Measurements from ENCODE around the gene NUDT9.

The NUDT9 gene

GRCh38 chr4:87422104-87423052 is at the start of gene NUDT9:
TSS of gene NUDT9 (plus strand) at chr4:87422573. CDS start at chr4:87422906, 333 bp downstream.
- TF ChIP-seq GATA2 (IDR thresholded peaks at IDR 0.05; ENCODE audit: low read depth, low read length), result peak; percentile 93
- TF ChIP-seq GATA3 (IDR thresholded peaks at IDR 0.05; ENCODE audit: low read depth, low read length), result no peak

DNA sequence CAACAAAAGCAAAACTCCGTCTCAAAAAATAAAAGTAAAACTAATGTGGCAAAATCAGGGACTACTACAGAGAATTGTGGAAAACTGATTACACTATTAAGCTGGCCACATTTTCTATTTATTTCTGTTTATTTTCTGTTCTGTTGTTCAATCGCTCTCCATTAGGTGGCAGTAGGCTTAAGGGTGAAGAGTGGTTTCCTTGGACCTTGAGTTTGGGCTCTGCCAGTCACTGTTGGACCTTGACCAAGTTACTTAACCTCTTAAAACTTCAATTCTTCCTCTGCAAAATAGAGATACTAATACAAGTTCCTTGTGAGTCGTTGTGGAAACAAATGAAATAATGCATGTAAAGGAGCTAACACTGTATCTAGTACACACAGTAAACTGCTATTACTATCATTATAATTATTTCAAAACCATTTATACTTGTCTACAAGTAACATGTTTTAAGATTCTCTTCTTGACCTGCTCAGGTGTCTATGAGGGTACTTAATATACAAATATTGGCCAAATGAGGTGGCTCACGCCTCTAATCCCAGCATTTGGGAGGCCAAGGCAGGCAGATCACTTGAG is 46.6 kb upstream of the NUDT9 start:
- no peak for TF ChIP-seq GATA3 (IDR thresholded peaks at IDR 0.05; ENCODE audit: low read depth, low read length)
- no peak for TF ChIP-seq GATA2 (IDR thresholded peaks at IDR 0.05; ENCODE audit: low read depth, low read length)

GRCh38 chr4:87377816-87378215 is 44.6 kb upstream of the NUDT9 start:
- no peak for TF ChIP-seq GATA2 (IDR thresholded peaks at IDR 0.05; ENCODE audit: low read depth, low read length)
- TF ChIP-seq GATA3 (IDR thresholded peaks at IDR 0.05; ENCODE audit: low read depth, low read length), result no peak

GRCh38 chr4:87382116-87382515 is 40.3 kb upstream of the NUDT9 start:
- TF ChIP-seq GATA2 (IDR thresholded peaks at IDR 0.05; ENCODE audit: low read depth, low read length) (no peak), GATA3 (IDR thresholded peaks at IDR 0.05; ENCODE audit: low read depth, low read length) (no peak)

GRCh38 chr4:87382931-87383330 is 39.4 kb upstream of the NUDT9 start:
- TF ChIP-seq GATA2 (IDR thresholded peaks at IDR 0.05; ENCODE audit: low read depth, low read length) (no peak), GATA3 (IDR thresholded peaks at IDR 0.05; ENCODE audit: low read depth, low read length) (no peak)

DNA sequence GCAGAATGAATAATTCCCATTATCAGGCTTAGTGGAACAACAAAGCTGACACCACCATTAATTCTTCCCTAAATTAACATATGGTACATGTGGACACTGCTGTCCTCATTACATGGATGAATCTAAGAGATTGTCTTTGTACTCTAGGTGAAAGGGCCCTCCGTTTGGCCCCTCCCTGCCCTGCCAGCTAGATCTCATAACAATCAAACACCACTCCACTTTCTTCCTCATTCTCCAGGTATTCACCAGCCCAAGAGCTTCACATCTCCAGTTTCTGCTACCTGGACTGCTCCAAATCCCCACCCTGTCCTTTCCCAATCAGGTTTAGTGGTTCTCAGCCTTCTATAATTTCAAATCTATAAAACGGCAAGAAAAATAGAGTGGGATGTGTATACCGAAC is 35.1 kb upstream of the NUDT9 start:
- TF ChIP-seq GATA2 (IDR thresholded peaks at IDR 0.05; ENCODE audit: low read depth, low read length), result no peak
- no peak for TF ChIP-seq GATA3 (IDR thresholded peaks at IDR 0.05; ENCODE audit: low read depth, low read length)

DNA sequence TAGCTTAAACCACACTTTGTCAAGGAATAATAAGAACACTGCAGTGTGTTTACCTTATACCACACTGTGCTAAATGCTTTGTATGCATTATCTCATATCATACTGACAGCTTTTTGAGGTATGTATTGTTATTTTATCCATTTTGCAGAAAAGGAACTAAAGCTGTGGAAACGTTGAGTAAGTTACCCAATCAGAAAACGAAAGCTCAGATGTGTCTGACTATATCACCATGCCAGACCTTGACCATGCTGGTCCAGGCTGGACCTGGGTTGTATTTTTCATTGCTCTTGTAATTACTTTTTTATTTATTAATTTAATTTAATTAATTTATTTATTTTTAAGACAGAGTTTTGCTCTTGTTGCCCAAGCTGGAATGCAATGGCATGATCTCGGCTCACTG is 33.5 kb upstream of the NUDT9 start:
- TF ChIP-seq GATA3 (IDR thresholded peaks at IDR 0.05; ENCODE audit: low read depth, low read length) (no peak), GATA2 (IDR thresholded peaks at IDR 0.05; ENCODE audit: low read depth, low read length) (no peak)

- TF ChIP-seq GATA2 (IDR thresholded peaks at IDR 0.05; ENCODE audit: low read depth, low read length) (no peak), GATA3 (IDR thresholded peaks at IDR 0.05; ENCODE audit: low read depth, low read length) (no peak)
Measured at GRCh38 chr4:87390551-87390890, 31.9 kb upstream of the NUDT9 start.

- no peak; the same call in 1 of the 2 replicates for TF ChIP-seq GATA2 (IDR thresholded peaks at IDR 0.05; ENCODE audit: low read depth, low read length)
- no peak for TF ChIP-seq GATA3 (IDR thresholded peaks at IDR 0.05; ENCODE audit: low read depth, low read length)
Measured at GRCh38 chr4:87390891-87391575, 31.3 kb upstream of the NUDT9 start, which contains the start of gene HSD17B11. TSS of gene HSD17B11 (minus strand) at chr4:87391188. CDS start at chr4:87391070, 118 bp downstream.

DNA sequence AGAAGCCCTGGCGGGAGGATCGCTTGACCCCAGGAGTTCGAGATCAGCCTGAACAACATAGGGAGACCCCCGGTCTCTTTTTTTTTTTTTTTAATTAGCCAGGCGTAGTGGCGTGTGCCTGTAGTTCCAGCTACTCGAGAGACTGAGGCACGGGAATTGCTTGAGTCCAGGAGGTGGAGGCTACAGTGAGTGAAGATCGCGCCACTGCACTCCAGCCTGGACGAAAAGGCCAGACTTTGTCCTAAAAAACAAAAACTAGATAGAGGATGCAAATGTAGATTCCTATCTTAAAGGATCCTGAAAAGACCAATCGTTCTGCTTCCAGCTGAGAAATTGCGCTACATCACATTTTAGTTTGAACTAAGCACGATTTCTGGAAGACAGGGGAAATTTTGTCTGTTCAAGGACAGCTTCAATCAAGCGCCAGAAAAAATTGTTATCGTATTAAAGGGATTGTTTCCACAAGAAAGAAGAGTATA is 30.8 kb upstream of the NUDT9 start:
- TF ChIP-seq GATA2 (IDR thresholded peaks at IDR 0.05; ENCODE audit: low read depth, low read length) (peak; percentile 48; the same call in 1 of the 2 replicates), GATA3 (IDR thresholded peaks at IDR 0.05; ENCODE audit: low read depth, low read length) (peak; percentile 60)

GRCh38 chr4:87392183-87392582 is 30.2 kb upstream of the NUDT9 start:
- TF ChIP-seq GATA3 (IDR thresholded peaks at IDR 0.05; ENCODE audit: low read depth, low read length) (no peak), GATA2 (IDR thresholded peaks at IDR 0.05; ENCODE audit: low read depth, low read length) (no peak)

DNA sequence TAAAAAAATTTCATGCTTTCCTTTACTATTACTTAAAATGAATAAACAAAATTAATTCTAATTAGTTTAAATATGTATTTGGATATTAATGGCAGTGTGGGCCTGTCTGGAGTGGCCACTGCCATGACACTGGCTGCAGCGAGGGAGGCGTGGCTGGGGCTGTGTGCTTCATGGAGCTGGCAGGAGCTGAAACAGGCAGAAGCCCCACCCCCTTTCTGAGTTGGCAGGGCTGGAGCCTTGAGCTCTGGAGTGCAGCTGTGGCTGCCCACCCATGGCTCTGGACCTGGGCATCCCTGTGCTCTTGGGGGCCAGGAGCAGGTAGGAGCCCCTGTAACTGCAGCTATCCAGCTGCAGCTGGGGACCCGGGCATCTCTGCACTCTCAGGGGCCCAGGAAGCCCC is 23.2 kb upstream of the NUDT9 start:
- TF ChIP-seq GATA3 (IDR thresholded peaks at IDR 0.05; ENCODE audit: low read depth, low read length), result no peak
- TF ChIP-seq GATA2 (IDR thresholded peaks at IDR 0.05; ENCODE audit: low read depth, low read length), result no peak

DNA sequence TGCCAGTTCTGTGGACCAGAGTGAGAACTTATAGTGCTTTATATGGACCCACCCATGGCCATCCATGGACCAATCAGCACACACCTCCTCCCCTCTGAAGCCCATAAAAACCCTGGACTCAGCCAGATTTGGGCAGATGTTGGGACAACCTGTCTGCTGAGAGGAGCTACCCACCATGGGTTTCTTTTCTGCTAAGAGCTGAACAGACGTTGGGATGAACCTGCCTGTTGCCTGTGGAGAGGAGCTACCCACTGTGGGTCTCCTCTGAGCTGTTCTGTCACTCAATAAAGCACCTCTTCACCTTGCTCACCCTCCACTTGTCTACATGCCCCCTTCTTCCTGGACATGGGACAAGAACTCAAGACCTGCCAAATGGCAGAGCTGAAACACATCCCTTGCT is 22.4 kb upstream of the NUDT9 start:
- TF ChIP-seq GATA3 (IDR thresholded peaks at IDR 0.05; ENCODE audit: low read depth, low read length) (no peak), GATA2 (IDR thresholded peaks at IDR 0.05; ENCODE audit: low read depth, low read length) (no peak)

GRCh38 chr4:87405211-87405820 is 17.1 kb upstream of the NUDT9 start:
- TF ChIP-seq GATA3 (IDR thresholded peaks at IDR 0.05; ENCODE audit: low read depth, low read length), result no peak
- TF ChIP-seq GATA2 (IDR thresholded peaks at IDR 0.05; ENCODE audit: low read depth, low read length), result no peak

All from SH-SY5Y (cell line).